HG03066 (cell line): Measurements from ENCODE around the gene C16orf96.
A peak's percentile ranks its signal among the peaks of the same experiment; 100 is the strongest.

Experiments used
- ATAC-seq: cut with Tn5 transposase; IDR thresholded peaks from one replicate; pipeline ENCODE4 v1.9.1; 2021; ENCODE audit warnings: low read depth; ENCODE audit not compliant: unreplicated experiment

The C16orf96 gene

DNA sequence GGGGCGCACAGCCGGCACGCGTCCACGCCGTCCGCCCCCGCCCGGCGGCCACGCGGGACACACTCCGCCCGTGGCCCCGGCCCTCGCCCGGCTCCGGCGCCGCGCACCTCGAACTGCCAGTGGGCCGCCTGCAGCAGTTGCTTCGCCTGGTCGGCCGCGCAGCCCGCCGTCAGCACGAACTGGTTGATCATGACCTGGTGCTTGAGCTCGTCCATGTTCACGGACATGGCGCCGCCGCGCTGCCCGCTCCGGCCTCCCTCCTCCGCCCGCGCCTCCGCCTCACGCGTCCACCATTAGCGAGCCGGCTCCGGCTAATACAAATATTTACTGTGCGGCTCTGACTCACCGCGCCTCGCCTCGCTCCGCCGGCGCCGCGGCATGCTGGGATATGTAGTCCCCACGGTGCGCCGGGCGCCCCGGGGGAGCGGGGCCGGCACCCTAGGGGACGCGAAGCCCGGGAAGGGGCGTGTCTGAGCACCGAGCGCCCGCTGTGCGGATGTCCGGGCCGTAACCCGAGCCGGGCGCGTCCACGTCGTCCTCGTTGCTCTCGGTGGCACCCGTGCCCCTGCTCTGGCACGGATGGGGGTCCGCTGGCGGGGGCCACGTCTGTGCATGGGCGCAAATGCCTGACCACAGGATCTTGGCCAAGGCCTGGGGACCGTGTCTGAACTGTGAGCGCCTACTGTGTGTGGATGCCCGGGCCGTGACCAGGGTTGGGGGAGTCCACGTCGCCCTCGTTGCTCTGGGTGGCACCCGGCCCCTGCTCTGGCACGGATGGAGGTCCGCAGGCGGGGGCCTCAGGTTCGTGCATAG lies 58.6 kb downstream of the C16orf96 start, which contains the start of gene UBALD1:
Gene UBALD1 (minus strand): TSS at position 318 of the 813 bp plus-strand sequence. CDS start 91 bp downstream, at position 227.
- ATAC-seq, result peak; percentile 45

DNA sequence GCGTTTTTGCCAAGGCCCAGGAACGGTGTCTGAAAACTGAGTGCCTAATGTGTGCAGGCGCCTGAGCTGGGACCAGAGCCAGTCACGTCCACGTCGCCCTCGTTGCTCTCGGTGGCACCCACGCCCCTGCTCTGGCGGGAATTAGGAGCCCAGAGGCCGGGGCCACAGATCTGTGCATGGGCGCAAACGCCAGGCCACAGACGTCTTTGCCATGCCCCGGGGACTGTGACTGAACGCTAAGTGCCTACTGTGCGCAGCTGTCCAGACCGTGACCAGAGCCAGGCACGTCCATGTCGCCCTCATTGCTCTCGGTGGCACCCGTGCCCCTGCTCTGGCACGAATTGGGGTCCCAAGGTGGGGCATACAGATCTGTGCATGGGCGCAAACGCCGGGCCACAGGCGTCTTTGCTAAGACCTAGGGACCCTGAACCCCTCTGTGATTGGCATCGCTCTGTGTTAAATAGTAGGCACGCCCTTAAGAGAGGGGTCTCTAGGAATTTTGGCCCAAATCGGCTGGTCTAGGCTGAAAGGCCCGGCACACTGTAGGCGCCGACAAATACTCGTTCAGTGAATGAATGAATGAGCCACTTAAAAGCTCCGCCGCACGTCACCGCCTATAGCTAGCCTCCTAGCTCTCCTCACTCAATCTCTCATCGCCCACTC lies 59.4 kb downstream of the C16orf96 start:
- no peak for ATAC-seq

DNA sequence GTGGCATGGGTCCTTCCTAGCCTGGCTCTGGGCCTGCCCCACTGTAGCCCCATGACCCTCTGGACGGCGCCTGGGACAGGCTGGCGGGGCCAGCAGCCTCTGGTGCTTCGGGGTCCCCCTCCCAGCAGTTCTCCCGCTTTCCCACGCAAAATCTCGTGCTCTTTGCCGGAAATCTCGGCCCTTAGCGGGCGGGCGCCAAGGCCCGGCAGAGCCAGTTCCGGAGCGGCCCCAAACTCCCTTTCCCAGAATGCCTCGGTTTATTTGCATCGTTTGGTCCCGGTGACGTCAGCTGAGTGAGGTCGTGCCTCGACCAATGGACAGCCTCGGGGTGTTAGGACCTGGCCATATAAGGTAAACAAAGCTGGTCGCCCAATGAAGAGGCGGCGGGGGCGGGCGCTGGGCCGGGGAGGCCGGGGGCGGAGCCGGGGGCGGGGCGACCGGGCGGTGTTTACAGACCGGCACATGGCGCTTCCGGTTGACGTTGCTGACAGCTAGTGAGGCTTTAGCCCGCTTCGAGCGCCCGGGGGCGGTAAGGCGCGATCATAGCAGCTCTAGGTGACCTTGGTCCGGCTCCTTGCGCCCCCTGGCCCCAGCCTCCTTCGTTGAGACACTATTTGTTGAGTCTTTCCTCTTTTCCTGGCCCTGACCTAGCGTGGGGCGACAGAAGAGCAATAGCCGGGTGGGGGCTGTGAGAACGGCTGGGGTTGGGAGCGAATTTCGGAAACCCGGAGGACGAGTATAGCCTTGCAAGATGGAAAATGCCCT lies 60.1 kb downstream of the C16orf96 start:
- peak; percentile 73 for ATAC-seq

GRCh38 chr16:4617880-4618279 lies 61.7 kb downstream of the C16orf96 start:
- no peak for ATAC-seq

- ATAC-seq, result no peak
Observed at GRCh38 chr16:4618645-4619418, 62.7 kb downstream of the C16orf96 start.

GRCh38 chr16:4623593-4623992 lies 67.5 kb downstream of the C16orf96 start:
- no peak for ATAC-seq

DNA sequence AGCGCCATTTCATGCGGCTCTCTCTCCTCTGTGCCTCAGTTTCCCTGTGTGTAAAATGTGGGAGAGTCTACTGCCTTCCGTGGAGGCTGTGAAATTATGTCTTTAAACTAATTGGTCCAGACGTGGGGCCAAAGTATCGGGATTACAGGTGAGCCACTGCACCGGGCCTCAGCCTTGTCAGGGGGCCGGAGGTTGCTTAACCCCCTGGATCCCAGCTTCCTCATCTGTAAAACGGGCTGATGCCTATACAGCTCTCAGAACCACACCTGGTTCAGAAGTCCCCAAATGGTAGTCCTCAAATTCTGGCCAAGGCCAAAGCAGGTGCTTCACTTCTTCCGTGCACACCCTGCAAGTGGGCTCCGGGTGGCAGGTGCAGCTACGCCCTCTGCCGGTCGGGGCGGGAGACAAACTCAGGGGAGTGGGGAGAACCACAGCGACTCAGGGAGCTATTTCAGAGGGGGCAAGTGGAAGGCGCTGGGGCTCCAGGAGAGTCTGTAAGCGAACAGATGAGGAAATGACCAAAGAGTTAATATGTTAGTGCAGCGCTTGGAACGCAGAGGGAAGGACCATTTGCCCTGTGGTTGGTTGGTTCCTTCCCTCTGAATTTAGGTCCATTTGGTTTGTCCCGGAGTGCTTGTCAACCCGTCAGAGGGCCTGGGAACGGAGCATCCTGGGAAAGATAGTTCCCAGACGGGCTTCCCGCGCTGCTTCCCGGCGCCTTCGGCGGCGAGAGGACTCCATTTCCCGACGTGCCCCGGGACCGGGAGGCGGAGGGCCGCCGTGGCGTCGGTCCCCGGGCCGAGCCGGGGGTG lies 68.1 kb downstream of the C16orf96 start, which contains the start of gene MGRN1:
Gene MGRN1 (plus strand): TSS at position 812 of the 812 bp plus-strand sequence. CDS start 135 bp downstream, outside the sequence.
- ATAC-seq, result peak; percentile 69

- ATAC-seq, result peak; percentile 54
Observed at GRCh38 chr16:4624827-4625559, 68.9 kb downstream of the C16orf96 start.

GRCh38 chr16:4625560-4626159 lies 69.5 kb downstream of the C16orf96 start:
- peak; percentile 1 for ATAC-seq

- ATAC-seq, result no peak
Observed at GRCh38 chr16:4626396-4626795, 70.3 kb downstream of the C16orf96 start.

GRCh38 chr16:4628283-4628682 lies 72.1 kb downstream of the C16orf96 start:
- ATAC-seq, result no peak

GRCh38 chr16:4631444-4631843 lies 75.3 kb downstream of the C16orf96 start:
- no peak for ATAC-seq

GRCh38 chr16:4633910-4634635 lies 77.9 kb downstream of the C16orf96 start:
- no peak for ATAC-seq

DNA sequence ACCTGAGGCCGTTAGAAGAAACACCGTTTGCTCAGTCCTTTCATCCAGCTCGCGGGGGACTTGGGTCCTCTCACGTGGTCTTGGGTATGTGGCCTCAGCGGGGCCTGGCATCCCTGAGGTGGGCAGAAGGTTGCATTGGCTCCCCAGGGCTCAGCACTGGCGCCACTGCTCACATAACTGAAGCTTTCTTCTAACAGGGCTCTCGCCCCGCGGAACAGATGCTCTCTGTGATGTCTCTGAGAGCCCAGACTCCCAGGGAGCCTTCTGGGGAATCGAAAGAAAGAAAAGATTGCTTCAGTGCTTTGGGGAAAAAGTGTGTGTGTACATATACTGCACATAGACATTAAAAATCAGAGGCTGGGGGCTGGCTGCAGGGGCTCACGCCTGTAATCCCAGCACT lies 78.6 kb downstream of the C16orf96 start:
- ATAC-seq, result no peak

DNA sequence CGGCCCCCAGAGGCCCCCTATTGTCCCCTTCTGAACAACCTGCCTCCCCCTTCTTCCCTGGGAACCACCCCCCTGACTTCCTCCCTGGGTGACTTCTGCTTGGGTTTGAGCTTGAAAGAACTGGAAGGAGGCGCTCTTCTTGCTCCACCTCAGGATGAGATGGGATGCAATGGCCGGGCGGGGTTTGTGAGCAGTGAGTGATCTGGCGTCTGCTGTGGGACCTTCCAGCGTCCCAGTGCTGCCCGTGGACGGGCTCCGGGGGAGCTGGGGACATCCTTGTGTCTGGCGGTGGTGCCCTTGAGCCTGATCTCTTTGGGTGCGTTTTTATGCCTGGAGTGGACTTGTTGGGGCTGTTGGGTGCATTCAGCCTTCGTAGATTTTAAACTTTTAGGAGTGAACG lies 80.1 kb downstream of the C16orf96 start:
- no peak for ATAC-seq

DNA sequence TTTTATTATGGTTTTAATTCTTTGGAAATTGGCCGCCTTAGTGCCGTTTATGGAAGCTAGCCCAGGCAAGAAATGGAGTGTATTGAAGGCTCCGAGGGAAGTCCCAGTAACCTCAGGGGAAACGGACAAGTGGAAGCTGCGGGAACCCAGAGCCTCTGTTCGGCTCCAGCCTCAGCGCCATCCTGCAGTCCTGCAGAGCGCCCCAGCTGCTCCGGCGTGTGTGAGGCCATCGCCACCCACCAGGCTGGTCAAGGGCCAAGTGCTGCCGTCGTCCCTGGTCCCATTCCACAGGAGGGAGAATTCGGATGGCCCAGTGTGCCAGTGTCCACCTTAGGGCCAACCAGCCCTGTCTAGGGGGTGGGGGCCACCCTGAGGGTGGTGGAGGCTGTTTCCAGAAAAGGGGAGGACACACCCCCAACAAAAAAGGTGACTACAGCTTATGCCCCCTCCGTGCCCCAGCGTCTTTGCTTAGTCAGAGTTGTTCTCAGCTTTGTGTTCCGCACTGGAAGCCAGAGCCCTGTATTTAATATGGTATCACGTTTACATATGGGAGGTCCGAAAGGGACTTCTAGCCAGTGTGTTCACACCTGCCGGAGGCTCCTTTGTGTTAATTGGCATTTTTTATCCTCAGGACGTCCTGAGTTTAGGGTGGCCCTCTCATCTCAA lies 81.5 kb downstream of the C16orf96 start:
- no peak for ATAC-seq

- no peak for ATAC-seq
Observed at GRCh38 chr16:4639899-4640509, 83.9 kb downstream of the C16orf96 start.
